NCI-H1930 (cell line): ENCODE measurements around the gene ENTHD1.
"Not testable (repeated sequence)": the region's sequence is repeated elsewhere in the genome, so short reads cannot be mapped to it uniquely, and the experiment has no call there.

Experiments used
- DNase-seq, 2 experiments: peaks; one replicate each; lab custom pipeline; 2025; lab: John Stamatoyannopoulos, UW

ENTHD1 gene

GRCh38 chr22:39898997-39899396 lies 5.4 kb upstream of the ENTHD1 start:
- DNase-seq = no peak

- no peak for DNase-seq
Measured at GRCh38 chr22:39897841-39898240, 4.3 kb upstream of the ENTHD1 start.

GRCh38 chr22:39896313-39896996 lies 2.9 kb upstream of the ENTHD1 start:
- no peak for DNase-seq

GRCh38 chr22:39895682-39896081 lies 2.1 kb upstream of the ENTHD1 start:
- no peak for DNase-seq

- DNase-seq = no peak
Measured at GRCh38 chr22:39894554-39895092, 1.1 kb upstream of the ENTHD1 start.

GRCh38 chr22:39889924-39890323 lies 3.6 kb downstream of the ENTHD1 start:
- DNase-seq = not testable (repeated sequence)

- no peak for DNase-seq
Measured at GRCh38 chr22:39883057-39883456, 10.5 kb downstream of the ENTHD1 start.

GRCh38 chr22:39880722-39881121 lies 12.8 kb downstream of the ENTHD1 start:
- DNase-seq = no peak

- no peak for DNase-seq
Measured at GRCh38 chr22:39877079-39877845, 16.3 kb downstream of the ENTHD1 start.

- not testable (repeated sequence) for DNase-seq
Measured at GRCh38 chr22:39875176-39875885, 18.2 kb downstream of the ENTHD1 start.

GRCh38 chr22:39873965-39874364 lies 19.6 kb downstream of the ENTHD1 start:
- no peak for DNase-seq

GRCh38 chr22:39872548-39872947 lies 21.0 kb downstream of the ENTHD1 start:
- no peak for DNase-seq

- DNase-seq = no peak
Measured at GRCh38 chr22:39871008-39871798, 22.4 kb downstream of the ENTHD1 start.

GRCh38 chr22:39869797-39870196 lies 23.8 kb downstream of the ENTHD1 start:
- DNase-seq = not testable (repeated sequence)

- no peak for DNase-seq
Measured at GRCh38 chr22:39868741-39869140, 24.8 kb downstream of the ENTHD1 start.

GRCh38 chr22:39859903-39860588 lies 33.5 kb downstream of the ENTHD1 start:
- no peak for DNase-seq

GRCh38 chr22:39856588-39856987 lies 37.0 kb downstream of the ENTHD1 start:
- no peak for DNase-seq

- DNase-seq = no peak
Measured at GRCh38 chr22:39852799-39853198, 40.8 kb downstream of the ENTHD1 start.

GRCh38 chr22:39851606-39852315 lies 41.8 kb downstream of the ENTHD1 start:
- DNase-seq = no peak

GRCh38 chr22:39847477-39847876 lies 46.1 kb downstream of the ENTHD1 start:
- DNase-seq = no peak
